Measurements from ENCODE around the gene GRB2.

DNA sequence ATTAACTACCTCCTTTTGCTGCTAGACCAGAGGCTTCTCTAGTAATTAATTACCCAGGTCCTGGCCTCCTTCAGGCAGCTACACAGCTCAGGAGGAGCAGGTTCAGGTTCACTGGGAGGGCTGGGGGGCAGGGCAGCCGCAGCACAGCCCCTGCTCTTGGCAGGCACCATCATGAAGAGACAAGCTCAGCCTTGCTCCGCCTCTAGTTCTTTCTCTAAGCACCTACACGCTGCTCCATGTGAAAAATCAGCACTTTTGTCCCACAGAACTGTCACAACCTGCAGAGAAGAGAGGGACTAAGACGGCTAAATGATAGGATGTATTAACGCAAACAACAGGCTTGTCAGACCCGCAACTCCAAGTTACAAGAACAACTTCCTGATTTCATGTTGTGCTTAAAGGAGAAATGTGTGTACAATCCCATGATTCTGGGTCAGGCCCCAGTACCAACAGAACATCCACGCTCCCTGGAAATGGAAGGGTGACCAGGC, 53.4 kb downstream of the GRB2 start:
- TF ChIP-seq, protein P1, sequence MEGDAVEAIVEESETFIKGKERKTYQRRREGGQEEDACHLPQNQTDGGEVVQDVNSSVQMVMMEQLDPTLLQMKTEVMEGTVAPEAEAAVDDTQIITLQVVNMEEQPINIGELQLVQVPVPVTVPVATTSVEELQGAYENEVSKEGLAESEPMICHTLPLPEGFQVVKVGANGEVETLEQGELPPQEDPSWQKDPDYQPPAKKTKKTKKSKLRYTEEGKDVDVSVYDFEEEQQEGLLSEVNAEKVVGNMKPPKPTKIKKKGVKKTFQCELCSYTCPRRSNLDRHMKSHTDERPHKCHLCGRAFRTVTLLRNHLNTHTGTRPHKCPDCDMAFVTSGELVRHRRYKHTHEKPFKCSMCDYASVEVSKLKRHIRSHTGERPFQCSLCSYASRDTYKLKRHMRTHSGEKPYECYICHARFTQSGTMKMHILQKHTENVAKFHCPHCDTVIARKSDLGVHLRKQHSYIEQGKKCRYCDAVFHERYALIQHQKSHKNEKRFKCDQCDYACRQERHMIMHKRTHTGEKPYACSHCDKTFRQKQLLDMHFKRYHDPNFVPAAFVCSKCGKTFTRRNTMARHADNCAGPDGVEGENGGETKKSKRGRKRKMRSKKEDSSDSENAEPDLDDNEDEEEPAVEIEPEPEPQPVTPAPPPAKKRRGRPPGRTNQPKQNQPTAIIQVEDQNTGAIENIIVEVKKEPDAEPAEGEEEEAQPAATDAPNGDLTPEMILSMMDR (IDR thresholded peaks at IDR 0.05): no peak
- no peak for TF ChIP-seq POLR2A (IDR thresholded peaks at IDR 0.05)
